ENCODE results near the gene RIMS4. TPM values are rescaled to one million over a fixed set of nuclear protein-coding genes. Genes with fewer than 3 reads are reported as not detected.

Gene RIMS4
- total RNA-seq, 3 donors from 2014 or later: 0.51 to 2.0 (median 1.4) TPM

GRCh38 chr20:44795836-44796235 lies 14.5 kb downstream of the RIMS4 start:
- no peak for ATAC-seq
- TF ChIP-seq CTCF (IDR thresholded peaks at IDR 0.05): no peak
- DNase-seq: no peak
- Histone ChIP-seq H3K9me3 (no peaks in the 10 kb centered on the region), H3K36me3 (ENCODE audit: low read depth) (no peaks in the 10 kb centered on the region), H3K4me3 (no peak overlapping the region), H3K4me1 (ENCODE audit: low read depth) (no peaks in the 10 kb centered on the region)
- intact Hi-C loops (cut with DNase I, micrococcal nuclease): no loop called here

- TF ChIP-seq CTCF (IDR thresholded peaks at IDR 0.05): no peak
- intact Hi-C loops (cut with DNase I, micrococcal nuclease): no loop called here
- DNase-seq: no peak
- Histone ChIP-seq H3K36me3 (ENCODE audit: low read depth) (no peaks in the 10 kb centered on the region), H3K9me3 (no peaks in the 10 kb centered on the region), H3K4me1 (ENCODE audit: low read depth) (no peaks in the 10 kb centered on the region), H3K4me3 (no peak overlapping the region)
- no peak for ATAC-seq
These were observed 17.6 kb downstream of the RIMS4 start for GRCh38 chr20:44792796-44793195.

GRCh38 chr20:44790638-44791393 lies 19.5 kb downstream of the RIMS4 start:
- DNase-seq: no peak
- Histone ChIP-seq H3K4me3 (no peak overlapping the region), H3K36me3 (ENCODE audit: low read depth) (no peaks in the 10 kb centered on the region), H3K9me3 (no peaks in the 10 kb centered on the region), H3K4me1 (ENCODE audit: low read depth) (no peaks in the 10 kb centered on the region)
- TF ChIP-seq CTCF (IDR thresholded peaks at IDR 0.05): no peak
- intact Hi-C loops (cut with DNase I, micrococcal nuclease): no loop called here
- ATAC-seq: no peak

GRCh38 chr20:44788706-44789456 lies 21.5 kb downstream of the RIMS4 start:
- TF ChIP-seq CTCF (IDR thresholded peaks at IDR 0.05): no peak
- Histone ChIP-seq H3K4me3 (no peak overlapping the region), H3K36me3 (ENCODE audit: low read depth) (no peaks in the 10 kb centered on the region), H3K9me3 (no peaks in the 10 kb centered on the region), H3K4me1 (ENCODE audit: low read depth) (no peaks in the 10 kb centered on the region)
- ATAC-seq (no peak), DNase-seq (no peak)
- intact Hi-C loops (cut with DNase I, micrococcal nuclease): no loop called here

- ATAC-seq (peak; percentile 37), DNase-seq (peak in 1 of 3 donors; percentile 39)
- TF ChIP-seq CTCF (IDR thresholded peaks at IDR 0.05): no peak
- no peak overlapping the region for H3K4me3 ChIP-seq
- no peaks in the 10 kb centered on the region for H3K9me3 ChIP-seq
- intact Hi-C loops (cut with DNase I, micrococcal nuclease): no loop called here
- no peaks in the 10 kb centered on the region for H3K36me3 ChIP-seq (ENCODE audit: low read depth)
- no peaks in the 10 kb centered on the region for H3K4me1 ChIP-seq (ENCODE audit: low read depth)
These were observed 23.0 kb downstream of the RIMS4 start for GRCh38 chr20:44787299-44787698.
